Activated CD8-positive, alpha-beta memory T cell treated with anti-CD3 and anti-CD28 coated beads for 48 hours (primary cell): ENCODE measurements around the gene VPS26B.

Experiments
- DNase-seq, 3 experiments: peaks; one replicate each; pipeline ENCODE4 v3.0.0-alpha.2; 2020; ENCODE audit warnings: low read depth in 2 of 3, low spot score in 2 of 3

VPS26B gene

GRCh38 chr11:134257101-134257500, 32.6 kb downstream of the VPS26B start:
- DNase-seq = no peak

- DNase-seq = no peak
Measured at GRCh38 chr11:134258577-134258976, 34.1 kb downstream of the VPS26B start.

GRCh38 chr11:134260503-134260902, 36.0 kb downstream of the VPS26B start:
- no peak for DNase-seq

DNA sequence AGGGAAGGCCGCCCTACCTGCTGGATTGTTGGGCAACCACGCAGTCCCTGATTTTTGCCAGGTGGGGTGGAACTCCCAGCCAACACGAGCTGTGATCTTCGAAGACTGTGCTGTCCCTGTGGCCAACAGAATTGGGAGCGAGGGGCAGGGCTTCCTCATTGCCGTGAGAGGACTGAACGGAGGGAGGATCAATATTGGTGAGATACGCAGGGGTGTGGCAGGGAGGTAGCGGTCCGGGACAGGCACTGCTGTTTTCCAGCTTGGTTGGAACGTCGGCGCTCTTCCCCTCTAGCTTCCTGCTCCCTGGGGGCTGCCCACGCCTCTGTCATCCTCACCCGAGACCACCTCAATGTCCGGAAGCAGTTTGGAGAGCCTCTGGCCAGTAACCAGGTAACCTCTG, 36.5 kb downstream of the VPS26B start:
- DNase-seq = no peak

DNA sequence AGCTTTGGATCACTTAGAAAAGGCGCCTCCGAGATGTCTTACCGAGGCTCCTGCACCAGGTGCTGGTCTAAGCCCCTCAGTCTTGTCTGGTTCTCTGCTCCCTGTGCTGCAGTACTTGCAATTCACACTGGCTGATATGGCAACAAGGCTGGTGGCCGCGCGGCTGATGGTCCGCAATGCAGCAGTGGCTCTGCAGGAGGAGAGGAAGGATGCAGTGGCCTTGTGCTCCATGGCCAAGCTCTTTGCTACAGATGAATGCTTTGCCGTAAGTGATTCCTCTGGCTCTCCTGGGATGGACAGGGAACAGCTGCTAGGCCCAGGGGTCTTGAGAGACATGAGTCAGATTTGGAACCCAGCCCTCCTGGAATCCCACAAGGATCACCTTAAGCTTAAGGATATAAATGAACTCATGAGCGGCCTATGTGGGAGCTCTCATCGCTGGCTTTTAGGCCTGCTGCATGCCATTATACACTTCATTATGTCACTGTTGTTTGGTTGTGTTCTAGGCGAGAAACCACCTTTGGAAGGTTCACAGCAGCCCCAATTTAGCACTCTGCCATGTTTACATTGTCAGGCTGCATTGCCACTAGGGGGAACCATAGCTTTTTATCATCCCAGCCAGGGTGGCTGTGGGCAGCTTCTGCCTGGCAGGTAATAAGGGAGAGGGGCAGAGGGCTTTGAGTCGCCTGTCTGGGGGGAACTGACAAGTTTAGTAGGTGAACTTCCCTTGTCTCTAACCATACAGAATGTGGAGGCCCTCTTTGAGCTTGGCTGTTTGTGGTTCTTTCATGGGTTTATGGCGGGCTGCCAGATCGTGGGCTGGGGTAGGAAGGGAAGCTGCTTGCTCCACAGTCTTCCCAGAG, 37.4 kb downstream of the VPS26B start:
- no peak for DNase-seq

GRCh38 chr11:134264966-134265764, 40.7 kb downstream of the VPS26B start:
- no peak for DNase-seq

DNA sequence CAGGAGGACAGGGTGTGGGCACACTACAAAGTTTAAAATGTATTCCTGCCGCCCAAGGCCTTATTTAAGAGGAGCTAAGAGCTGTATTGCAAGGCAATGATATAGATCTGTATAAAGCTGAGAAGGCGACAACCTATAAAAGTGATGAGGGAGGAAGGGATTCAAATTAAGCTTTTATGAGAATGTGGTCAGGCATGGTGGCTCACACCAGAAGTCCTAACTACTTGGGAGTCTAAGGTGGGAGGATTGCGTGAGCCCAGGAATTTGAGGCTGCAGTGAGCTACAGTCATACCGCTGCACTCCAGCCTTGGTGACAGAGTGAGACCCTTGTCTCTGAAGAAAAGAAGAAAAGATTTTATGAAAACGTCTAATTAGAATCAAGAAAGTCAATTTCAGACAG, 42.0 kb downstream of the VPS26B start:
- no peak for DNase-seq

- no peak for DNase-seq
Measured at GRCh38 chr11:134266841-134267251, 42.4 kb downstream of the VPS26B start.

GRCh38 chr11:134267461-134267860, 43.0 kb downstream of the VPS26B start:
- DNase-seq = no peak

GRCh38 chr11:134267966-134268365, 43.5 kb downstream of the VPS26B start:
- no peak for DNase-seq

GRCh38 chr11:134270250-134270714, 45.8 kb downstream of the VPS26B start:
- no peak for DNase-seq

DNA sequence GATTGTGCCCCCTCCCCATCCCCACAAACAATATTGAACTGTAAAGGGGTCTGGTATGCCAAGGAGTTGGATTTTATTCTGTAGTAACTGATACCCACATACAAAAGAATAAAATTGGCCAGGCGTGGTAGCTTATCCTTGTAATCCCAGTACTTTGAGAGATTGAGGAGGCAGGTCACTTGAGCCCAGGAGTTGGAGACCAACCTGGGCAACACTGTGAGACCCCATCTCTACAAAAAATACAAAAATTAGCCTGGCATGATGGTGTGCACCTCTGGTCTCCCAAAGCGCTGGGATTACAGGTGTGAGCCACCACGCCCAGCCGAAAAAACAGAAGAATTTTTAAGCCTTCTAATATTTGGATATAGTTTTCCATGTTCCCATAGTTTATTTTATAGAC, 47.5 kb downstream of the VPS26B start:
- DNase-seq = no peak

GRCh38 chr11:134272381-134273316, 48.2 kb downstream of the VPS26B start:
- DNase-seq = no peak

DNA sequence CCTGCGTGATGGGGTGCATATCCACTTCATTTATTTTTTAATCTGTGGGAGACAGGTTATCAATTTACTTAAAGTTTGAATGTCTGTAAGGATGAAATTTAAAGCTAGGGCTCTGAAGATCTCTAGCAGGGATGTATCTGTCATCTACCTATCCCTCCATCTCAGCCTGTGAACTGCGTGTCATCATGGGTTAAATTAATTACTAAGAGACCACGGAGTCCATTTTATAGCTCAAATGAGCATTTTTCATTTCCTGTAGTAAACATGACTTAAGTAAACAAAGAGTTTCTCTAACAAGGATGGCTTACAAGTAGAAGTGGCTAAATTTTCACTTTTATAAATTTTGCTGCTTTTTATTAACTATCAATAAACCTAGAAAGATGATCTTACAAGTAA, 48.8 kb downstream of the VPS26B start:
- DNase-seq = no peak

DNA sequence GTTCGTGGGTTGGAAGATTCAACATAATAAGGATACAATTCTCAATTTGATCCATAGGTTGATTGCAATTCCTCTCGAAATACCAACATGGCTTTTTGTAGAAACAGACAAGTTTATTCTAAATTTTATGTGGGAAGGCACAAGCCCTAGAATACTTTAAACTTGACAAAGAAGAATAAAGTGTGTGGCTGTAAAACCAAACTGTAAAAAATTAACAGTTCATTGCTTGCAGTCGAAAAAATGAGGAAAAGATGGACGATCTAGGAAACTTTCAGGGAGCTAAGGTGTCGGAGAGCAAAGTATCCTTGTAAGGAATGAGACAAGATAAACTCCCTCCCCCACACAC, 50.7 kb downstream of the VPS26B start:
- DNase-seq = no peak

GRCh38 chr11:134275534-134276395, 51.3 kb downstream of the VPS26B start, which contains the start of gene GLB1L3:
GLB1L3 (plus strand) TSS chr11:134276379; CDS start chr11:134276741, 362 bp downstream.
- DNase-seq = peak; percentile 43 to 60 (median 50)

- DNase-seq = no peak
Measured at GRCh38 chr11:134276396-134277182, 52.1 kb downstream of the VPS26B start.

DNA sequence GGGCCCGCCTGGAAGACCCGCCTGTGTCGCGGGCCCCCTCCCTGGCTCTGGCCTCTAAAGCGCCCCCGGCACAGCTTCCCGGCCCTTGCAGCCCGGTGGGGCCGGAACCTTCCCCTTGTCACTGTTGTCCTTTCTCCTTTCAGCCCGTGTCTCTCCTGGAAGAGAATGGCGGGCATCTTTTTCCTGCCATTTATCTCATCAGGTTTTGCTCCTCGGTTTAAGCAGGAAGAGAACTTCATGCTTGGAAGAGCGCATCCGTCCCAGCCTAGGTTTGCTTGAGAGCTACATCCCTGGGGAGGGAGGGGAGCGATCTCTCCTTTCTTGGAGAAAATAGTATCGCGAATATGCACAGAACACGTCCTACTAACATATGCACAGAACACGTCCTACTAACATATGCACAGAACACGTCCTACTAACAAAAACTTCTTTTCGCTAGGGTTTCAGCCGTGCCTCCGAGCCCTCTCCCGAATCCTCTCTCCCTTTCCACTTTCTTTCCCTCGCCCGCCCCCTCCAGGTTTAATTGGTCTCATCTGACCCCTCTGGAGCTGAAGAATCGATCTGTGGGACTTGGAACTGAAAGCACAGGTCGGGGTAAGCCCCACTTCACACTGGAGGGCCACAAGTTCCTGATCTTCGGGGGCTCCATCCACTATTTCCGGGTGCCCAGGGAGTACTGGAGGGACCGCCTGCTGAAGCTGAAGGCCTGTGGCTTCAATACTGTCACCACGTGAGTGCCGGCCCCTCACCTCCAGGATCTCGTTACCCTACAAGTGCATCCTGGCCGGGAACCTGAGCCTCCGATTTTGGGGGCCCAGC, 52.9 kb downstream of the VPS26B start:
- DNase-seq = no peak
